ENCODE measurements around the gene CTAG2. TPM values are rescaled to one million over a fixed set of nuclear protein-coding genes. Genes with fewer than 3 reads are reported as not detected.

The CTAG2 gene
- total RNA-seq, 2 experiments from 2014 or later = not detected

Other genes with a start within 250 kb of the CTAG2 start
- gene DNASE1L1, start 244.3 kb downstream of the CTAG2 start, total RNA-seq = 10 to 100 TPM; 23.3 to 23.7 TPM
- 10 to 100 TPM; 93.7 to 93.9 TPM for gene TAFAZZIN, start 242.0 kb downstream of the CTAG2 start, total RNA-seq
- 10 to 100 TPM; 52.3 to 53.2 TPM for gene ATP6AP1, start 224.9 kb downstream of the CTAG2 start, total RNA-seq
- 100 to 1,000 TPM; 114 to 117 TPM for gene GDI1, start 216.4 kb downstream of the CTAG2 start, total RNA-seq
- 10 to 100 TPM; 62.4 to 65.4 TPM for gene FAM50A, start 209.4 kb downstream of the CTAG2 start, total RNA-seq
- gene PLXNA3, start 195.3 kb downstream of the CTAG2 start, total RNA-seq = 10 to 100 TPM; 49.3 to 52.8 TPM
- 10 to 100 TPM; 28.1 to 29.9 TPM for gene LAGE3, start 174.3 kb downstream of the CTAG2 start, total RNA-seq
- gene UBL4A, start 167.0 kb downstream of the CTAG2 start, total RNA-seq = 10 to 100 TPM; 44.5 to 47.3 TPM
- 10 to 100 TPM; 27.0 to 27.6 TPM for gene SLC10A3, start 162.9 kb downstream of the CTAG2 start, total RNA-seq
- 10 to 100 TPM; 24.9 to 29.0 TPM for gene FAM3A, start 137.3 kb downstream of the CTAG2 start, total RNA-seq
- gene G6PD, start 106.7 kb downstream of the CTAG2 start, total RNA-seq = 10 to 100 TPM; 62.7 to 64.4 TPM
- gene IKBKG, start 106.0 kb downstream of the CTAG2 start, total RNA-seq = 10 to 100 TPM; 51.9 to 54.0 TPM
- gene CTAG1A, start 68.4 kb downstream of the CTAG2 start, total RNA-seq = not detected
- gene CTAG1B, start 34.3 kb downstream of the CTAG2 start, total RNA-seq = not detected
- gene GAB3, start 97.5 kb upstream of the CTAG2 start, total RNA-seq = 10 to 100 TPM; 10.5 to 12.0 TPM
- 10 to 100 TPM; 46.8 to 50.4 TPM for gene DKC1, start 109.3 kb upstream of the CTAG2 start, total RNA-seq
- 10 to 100 TPM; 26.5 to 29.8 TPM for gene MPP1, start 151.9 kb upstream of the CTAG2 start, total RNA-seq
- gene SMIM9, start 181.1 kb upstream of the CTAG2 start, total RNA-seq = not detected
- gene F8A1, start 232.8 kb upstream of the CTAG2 start, total RNA-seq = 10 to 100 TPM; 61.8 to 63.4 TPM

Measured in activated CD4-positive, alpha-beta memory T cell treated with anti-CD3 and anti-CD28 coated beads, Interleukin-2, amount 10 ng/mL, durations not matched to agents 7 days and 5 days (primary cell).